Neutrophil (primary cell): ENCODE results near the gene ABO.
A peak's percentile ranks its signal among the peaks of the same experiment; 100 is the strongest.
"Not testable (repeated sequence)": the region's sequence is repeated elsewhere in the genome, so short reads cannot be mapped to it uniquely, and the experiment has no call there.

Experiments
- H3K27ac ChIP-seq: fragments of 200-600 bp; sonication (generic); 2 replicates; pipeline ENCODE4 v1.5.1; 2016; ENCODE audit warnings: mild to moderate bottlenecking, moderate library complexity
- H3K27me3 ChIP-seq: fragments of 200-600 bp; sonication (generic); 2 replicates; pipeline ENCODE4 v1.6.0; 2016; ENCODE audit warnings: mild to moderate bottlenecking
- H3K36me3 ChIP-seq: fragments of 200-600 bp; sonication (generic); 2 replicates; pipeline ENCODE4 v1.5.1; 2017
- H3K4me1 ChIP-seq, 2 experiments: fragments of 200-600 bp in 1 of 2; sonication (generic) in 1 of 2; 1 replicate in 1 of 2; 2 replicates in 1 of 2; pipeline versions ENCODE4 v1.5.1 to v1.6.1; 2013 to 2016; ENCODE audit warnings: low read depth in 1 of 2, low read length in 1 of 2, mild to moderate bottlenecking in 1 of 2, moderate library complexity in 1 of 2; ENCODE audit not compliant: control insufficient read depth in 1 of 2, insufficient read depth in 1 of 2
- H3K4me3 ChIP-seq, 2 experiments: fragments of 200-600 bp in 1 of 2; sonication (generic) in 1 of 2; 1 replicate in 1 of 2; 2 replicates in 1 of 2; pipeline ENCODE4 v1.5.1; 2013 to 2016; ENCODE audit warnings: low read depth in 1 of 2, low read length in 1 of 2, mild to moderate bottlenecking in 1 of 2, moderate library complexity in 1 of 2
- H3K9me3 ChIP-seq: fragments of 200-600 bp; sonication (generic); 2 replicates; pipeline ENCODE4 v1.5.1; 2016
- TF ChIP-seq, protein P1 (sequence below): fragments of 200-600 bp; sonication (generic); IDR thresholded peaks from 2 replicates; pipeline ENCODE4 v1.5.1; 2016; ENCODE audit warnings: antibody characterized with exemption

The ABO gene

DNA sequence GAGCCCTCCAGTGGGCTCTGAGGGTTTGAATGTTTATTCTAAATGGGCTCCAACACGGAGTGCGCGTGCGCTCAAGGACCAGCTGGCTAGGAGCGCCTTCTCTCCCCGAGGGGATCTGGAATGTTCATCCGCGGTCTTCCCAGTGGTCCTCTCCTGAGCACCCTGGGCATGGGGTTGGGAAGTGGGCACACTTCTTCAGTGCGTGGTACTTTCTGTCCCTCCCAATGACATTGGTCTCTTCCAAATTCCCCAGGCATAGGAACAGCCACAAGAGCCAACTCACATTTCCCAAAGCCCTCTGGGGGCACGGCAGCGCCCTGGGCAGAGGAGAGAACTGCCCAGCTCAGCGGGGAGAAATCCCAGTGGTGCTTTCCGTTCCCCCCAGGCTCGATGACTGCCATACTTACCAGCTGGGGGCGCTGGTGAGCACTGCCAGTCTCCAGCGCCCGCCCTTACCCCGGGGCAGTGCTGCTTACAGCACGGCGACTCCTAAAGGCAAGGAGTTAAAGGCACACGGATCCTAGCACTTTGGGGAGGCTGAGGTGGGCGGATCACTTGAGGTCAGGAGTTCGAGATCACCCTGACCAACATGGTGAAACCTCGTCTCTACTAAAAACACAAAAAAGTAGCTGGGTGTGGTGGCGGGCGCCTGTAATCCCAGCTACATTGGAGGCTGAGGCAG, 36.0 kb downstream of the ABO start:
- peaks cover 7 to 14% of the 10 kb centered on the region in 2 experiments for H3K4me1 ChIP-seq

GRCh38 chr9:133238272-133238850, 36.6 kb downstream of the ABO start:
- H3K36me3 ChIP-seq = no peaks in the 10 kb centered on the region
- no peak overlapping the region for H3K27ac ChIP-seq
- no peak overlapping the region for H3K4me3 ChIP-seq
- H3K27me3 ChIP-seq = peaks cover 36% of the 10 kb centered on the region
- no peaks in the 10 kb centered on the region for H3K9me3 ChIP-seq
- TF ChIP-seq, protein P1, sequence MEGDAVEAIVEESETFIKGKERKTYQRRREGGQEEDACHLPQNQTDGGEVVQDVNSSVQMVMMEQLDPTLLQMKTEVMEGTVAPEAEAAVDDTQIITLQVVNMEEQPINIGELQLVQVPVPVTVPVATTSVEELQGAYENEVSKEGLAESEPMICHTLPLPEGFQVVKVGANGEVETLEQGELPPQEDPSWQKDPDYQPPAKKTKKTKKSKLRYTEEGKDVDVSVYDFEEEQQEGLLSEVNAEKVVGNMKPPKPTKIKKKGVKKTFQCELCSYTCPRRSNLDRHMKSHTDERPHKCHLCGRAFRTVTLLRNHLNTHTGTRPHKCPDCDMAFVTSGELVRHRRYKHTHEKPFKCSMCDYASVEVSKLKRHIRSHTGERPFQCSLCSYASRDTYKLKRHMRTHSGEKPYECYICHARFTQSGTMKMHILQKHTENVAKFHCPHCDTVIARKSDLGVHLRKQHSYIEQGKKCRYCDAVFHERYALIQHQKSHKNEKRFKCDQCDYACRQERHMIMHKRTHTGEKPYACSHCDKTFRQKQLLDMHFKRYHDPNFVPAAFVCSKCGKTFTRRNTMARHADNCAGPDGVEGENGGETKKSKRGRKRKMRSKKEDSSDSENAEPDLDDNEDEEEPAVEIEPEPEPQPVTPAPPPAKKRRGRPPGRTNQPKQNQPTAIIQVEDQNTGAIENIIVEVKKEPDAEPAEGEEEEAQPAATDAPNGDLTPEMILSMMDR = no peak
- peaks cover 7 to 14% of the 10 kb centered on the region in 2 experiments for H3K4me1 ChIP-seq

More for the DNA sequence above, 36.0 kb downstream of the ABO start:
- H3K27ac ChIP-seq = no peak overlapping the region
- peaks cover 42% of the 10 kb centered on the region for H3K27me3 ChIP-seq
- no peak overlapping the region for H3K4me3 ChIP-seq
- H3K36me3 ChIP-seq = no peaks in the 10 kb centered on the region
- H3K9me3 ChIP-seq = no peaks in the 10 kb centered on the region
- TF ChIP-seq, protein P1 = peak; percentile 48

DNA sequence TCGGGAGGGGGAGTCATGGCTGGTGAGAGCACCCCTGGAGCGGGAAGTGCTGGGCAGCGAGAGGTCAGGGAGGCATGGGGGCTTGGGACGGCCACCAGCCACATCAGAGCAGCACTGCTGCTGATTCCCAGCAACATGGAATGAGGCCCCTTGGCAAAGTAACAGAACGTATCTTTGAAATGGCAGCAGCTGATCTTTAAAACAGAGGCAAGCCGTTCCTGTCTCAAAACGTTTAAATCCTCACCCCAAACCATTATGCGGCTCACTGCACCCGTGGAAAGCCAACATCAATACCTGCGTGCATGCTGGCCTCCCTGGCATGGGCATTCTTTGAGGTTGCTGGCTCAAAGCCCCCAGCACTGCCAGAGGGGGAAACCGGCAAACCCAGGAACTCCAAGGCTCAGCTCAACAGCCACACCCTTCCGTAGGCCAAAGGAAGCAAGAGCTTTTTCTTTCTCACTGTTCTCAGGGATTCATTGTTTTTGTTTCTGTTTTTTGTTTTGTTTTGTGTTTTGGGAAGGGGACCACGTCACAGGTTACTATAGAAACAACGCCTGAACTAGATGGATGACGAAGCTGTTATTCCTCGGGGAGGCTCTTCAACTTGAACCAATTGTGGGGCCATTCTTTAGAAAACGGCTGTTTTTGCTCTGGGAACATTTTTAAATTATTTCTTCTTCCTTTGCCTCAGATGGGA, 37.8 kb downstream of the ABO start:
- Histone ChIP-seq H3K27me3 (peaks cover 36% of the 10 kb centered on the region), H3K4me1 (peaks cover 7 to 14% of the 10 kb centered on the region in 2 experiments), H3K36me3 (no peaks in the 10 kb centered on the region), H3K27ac (no peak overlapping the region), H3K4me3 (no peak overlapping the region), H3K9me3 (no peaks in the 10 kb centered on the region)
- TF ChIP-seq, protein P1 = no peak

DNA sequence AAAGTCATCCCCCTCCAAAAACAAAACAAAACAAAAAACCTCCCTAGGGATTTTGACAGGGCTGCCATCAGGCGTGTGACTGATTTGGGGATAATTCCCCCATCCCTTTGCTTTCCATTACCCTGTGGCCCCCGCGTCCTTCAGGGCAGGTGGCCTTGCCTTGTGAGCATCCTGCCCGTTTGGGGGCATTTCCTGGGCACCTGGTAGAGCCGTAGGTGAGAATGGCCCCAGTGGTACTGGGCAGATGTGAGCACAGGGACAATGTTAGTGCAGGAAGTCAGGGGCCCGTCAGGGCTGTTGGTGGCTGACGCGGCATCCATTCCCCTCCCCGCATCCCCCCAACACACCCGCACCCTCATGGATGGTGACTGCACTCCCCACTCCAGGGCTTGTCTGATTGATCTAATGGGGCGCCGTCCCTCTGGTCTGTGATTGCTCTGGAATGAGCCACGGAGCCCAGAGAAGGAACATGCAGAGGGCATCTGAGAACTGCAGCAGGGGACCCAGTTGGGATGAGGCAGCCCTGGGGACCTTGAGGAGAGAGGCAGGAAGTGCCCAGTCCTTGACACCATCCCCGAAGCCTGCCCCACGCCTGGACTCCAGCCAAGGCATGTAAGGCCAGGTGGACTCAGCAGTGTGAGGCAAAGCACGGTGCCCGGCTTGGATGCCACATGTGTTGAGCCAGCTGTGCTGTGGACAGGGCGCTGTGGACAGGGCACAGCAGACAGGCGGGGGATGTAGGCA, 38.5 kb downstream of the ABO start:
- H3K4me3 ChIP-seq, H3K27ac ChIP-seq, H3K36me3 ChIP-seq, H3K9me3 ChIP-seq: not testable (repeated sequence)
- peaks cover 7 to 14% of the 10 kb centered on the region in 2 experiments for H3K4me1 ChIP-seq
- peaks cover 36% of the 10 kb centered on the region for H3K27me3 ChIP-seq

DNA sequence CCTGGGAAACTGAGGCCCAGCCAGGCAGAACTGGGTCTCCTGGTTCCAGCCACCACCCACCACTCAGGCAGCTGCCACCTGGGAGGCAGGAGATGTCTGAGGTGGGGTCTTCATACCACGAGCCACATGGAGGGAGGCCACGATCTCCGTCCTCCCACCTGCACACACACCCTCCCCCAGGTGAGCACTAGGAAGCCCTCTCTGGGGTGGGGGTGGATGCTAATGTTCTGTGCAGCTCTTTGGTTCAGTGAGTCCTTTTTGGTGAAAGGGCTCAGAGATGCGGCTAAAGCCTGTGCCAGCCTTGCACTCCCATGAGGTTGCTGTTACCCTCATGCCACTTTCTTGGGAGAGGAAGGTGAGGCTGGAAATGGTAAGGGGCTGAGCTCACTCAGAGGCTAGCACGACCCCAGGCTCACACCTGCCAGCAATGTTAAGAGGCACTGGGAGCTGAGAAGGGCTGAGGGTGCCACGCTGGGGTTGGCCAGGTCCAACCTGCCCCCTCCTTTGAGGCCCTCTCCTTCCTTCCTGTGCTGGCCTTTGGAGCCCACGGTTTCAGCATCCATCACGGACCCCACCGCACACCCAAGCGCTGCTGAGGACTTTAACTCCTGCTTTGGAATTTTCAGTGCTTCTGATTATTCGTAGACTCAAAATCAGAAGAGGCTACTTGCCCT, 39.3 kb downstream of the ABO start:
- Histone ChIP-seq H3K27me3 (peaks cover 36% of the 10 kb centered on the region), H3K4me3 (no peak overlapping the region), H3K9me3 (no peaks in the 10 kb centered on the region), H3K27ac (no peak overlapping the region), H3K4me1 (peaks cover 7 to 14% of the 10 kb centered on the region in 2 experiments), H3K36me3 (no peaks in the 10 kb centered on the region)
- TF ChIP-seq, protein P1 = no peak
